ENCODE data around the gene ITK. TPM values are rescaled to one million over a fixed set of nuclear protein-coding genes. Genes with fewer than 3 reads are reported as not detected.

The ITK gene
- total RNA-seq, 4 donors from 2014 or later, result 2.0 to 17.2 (median 5.3) TPM

DNA sequence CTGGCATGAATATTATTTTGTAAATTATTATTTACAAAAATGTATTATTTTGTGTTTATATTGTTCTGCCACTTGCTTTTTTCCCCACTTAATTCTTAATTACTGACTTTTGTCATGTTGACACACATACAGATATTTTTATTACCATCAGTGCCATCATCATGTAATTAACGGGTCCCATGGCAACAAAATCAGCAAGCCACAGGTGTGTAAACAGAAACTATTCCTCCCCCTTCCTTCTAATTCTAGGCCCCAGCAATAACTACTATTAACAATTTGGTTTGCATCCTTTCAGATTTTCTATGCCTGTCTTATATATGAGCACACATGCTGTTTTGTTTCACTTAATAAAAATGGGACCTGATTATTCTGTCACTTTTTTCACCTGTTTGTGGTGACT is 114.6 kb downstream of the ITK start:
- DNase-seq (ENCODE audit: low spot score) (no peak), ATAC-seq (ENCODE audit: low FRiP score) (no peak)
- TF ChIP-seq, protein P1, sequence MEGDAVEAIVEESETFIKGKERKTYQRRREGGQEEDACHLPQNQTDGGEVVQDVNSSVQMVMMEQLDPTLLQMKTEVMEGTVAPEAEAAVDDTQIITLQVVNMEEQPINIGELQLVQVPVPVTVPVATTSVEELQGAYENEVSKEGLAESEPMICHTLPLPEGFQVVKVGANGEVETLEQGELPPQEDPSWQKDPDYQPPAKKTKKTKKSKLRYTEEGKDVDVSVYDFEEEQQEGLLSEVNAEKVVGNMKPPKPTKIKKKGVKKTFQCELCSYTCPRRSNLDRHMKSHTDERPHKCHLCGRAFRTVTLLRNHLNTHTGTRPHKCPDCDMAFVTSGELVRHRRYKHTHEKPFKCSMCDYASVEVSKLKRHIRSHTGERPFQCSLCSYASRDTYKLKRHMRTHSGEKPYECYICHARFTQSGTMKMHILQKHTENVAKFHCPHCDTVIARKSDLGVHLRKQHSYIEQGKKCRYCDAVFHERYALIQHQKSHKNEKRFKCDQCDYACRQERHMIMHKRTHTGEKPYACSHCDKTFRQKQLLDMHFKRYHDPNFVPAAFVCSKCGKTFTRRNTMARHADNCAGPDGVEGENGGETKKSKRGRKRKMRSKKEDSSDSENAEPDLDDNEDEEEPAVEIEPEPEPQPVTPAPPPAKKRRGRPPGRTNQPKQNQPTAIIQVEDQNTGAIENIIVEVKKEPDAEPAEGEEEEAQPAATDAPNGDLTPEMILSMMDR (IDR thresholded peaks at IDR 0.05), result no peak

DNA sequence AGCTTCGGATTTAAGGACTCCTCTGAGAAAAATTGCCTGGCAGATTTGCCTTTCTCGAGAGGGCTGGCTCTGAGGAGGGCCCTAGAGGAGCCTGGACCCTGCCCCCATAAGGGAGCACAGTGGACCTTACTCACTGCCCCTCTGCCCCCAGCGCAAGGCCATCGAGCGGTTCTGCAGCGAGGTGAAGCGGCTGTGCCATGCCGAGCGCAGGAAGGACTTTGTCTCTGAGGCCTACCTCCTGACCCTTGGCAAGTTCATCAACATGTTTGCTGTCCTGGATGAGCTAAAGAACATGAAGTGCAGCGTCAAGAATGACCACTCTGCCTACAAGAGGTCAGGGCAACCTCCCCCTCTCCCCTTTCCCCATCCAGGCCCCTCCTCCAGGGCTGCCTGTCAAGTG is 119.9 kb downstream of the ITK start:
- TF ChIP-seq, protein P1 (IDR thresholded peaks at IDR 0.05), result no peak
- ATAC-seq (ENCODE audit: low FRiP score) (no peak), DNase-seq (ENCODE audit: low spot score) (no peak)

DNA sequence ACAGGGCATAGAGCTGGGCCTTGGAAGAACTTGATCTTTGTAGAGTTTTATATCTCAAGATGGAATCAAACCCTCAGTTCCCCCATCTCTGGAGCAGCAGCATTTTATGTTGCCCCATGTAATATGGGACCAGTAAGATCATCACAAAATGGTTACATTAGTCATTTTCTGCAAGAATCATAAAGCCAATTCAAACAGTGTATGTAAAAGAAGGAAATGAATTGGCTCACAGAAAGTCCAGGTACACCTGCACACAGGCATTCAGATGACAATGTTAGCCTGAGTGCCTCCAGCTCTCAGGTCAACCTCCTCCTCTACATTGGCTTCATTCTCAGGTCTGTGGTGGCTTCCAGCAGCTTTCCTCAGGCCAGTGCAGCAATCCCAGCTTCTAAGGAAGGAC is 120.4 kb downstream of the ITK start:
- DNase-seq (ENCODE audit: low spot score) (no peak), ATAC-seq (ENCODE audit: low FRiP score) (no peak)
- TF ChIP-seq, protein P1 (IDR thresholded peaks at IDR 0.05), result no peak

DNA sequence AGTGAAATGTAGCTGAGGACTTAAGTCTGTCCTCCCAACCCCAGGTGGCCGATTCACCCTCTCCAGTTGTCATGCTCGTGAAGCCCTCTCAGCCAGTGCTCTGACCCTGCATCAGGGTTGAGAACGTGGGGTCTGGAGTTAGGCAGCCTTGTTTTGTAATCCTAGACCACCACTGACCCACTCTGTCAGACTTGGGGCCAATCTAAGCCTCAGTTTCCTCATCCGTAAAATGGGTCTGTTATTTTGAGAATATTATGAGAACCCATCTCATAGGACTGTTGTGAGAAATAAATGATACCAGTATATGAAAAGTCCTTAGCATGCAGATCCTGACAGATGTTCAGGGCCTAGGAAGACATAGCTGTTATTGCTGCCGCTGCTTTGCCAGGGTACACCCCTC is 122.4 kb downstream of the ITK start:
- ATAC-seq (ENCODE audit: low FRiP score) (no peak), DNase-seq (ENCODE audit: low spot score) (no peak)
- TF ChIP-seq, protein P1 (IDR thresholded peaks at IDR 0.05), result no peak

DNA sequence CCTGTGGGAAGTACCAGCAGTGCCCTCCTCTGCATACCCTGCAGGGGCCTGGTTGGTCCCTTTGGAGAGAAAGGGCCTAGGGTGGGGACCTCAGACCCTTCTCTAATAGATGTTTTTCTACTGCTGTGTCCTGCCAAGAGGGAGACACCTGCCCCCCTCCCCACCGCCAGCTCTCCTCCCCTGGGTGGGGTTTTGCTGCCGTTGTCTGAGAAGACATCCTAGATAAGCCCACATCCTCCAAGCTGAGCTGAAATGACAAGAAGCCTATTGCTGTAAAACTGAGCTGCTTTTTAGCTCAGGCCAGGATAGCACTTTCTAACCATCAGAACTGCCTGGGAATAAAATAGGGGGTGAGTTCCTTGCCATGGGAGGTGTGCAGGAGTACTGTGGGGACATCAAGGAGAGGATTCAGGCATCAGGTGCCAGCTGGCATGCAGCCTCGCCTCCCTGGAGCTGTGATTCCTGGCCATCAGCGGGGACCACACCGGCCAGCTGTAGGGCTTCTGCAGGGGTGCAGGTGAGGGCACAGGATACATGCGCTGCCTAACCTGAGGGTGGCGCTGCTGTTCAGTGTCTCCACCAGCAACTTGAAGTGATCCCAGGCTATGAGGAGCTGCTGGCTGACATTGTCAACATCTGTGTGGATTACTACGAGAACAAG is 123.2 kb downstream of the ITK start:
- TF ChIP-seq, protein P1 (IDR thresholded peaks at IDR 0.05), result no peak
- no peak for ATAC-seq (ENCODE audit: low FRiP score)
- no peak for DNase-seq (ENCODE audit: low spot score)

Other genes starting within 250 kb of the ITK start
- 1 to 10 TPM in 3 of 4 donors, under 1 TPM in 1; 0.96 to 6.0 (median 1.2) TPM for gene TIMD4, start 217.6 kb upstream of the ITK start, total RNA-seq
- 1 to 10 TPM in 2 of 4 donors, under 1 TPM in 1, not detected in 1; 0.19 to 2.2 (median 1.1) TPM for gene HAVCR1, start 121.7 kb upstream of the ITK start, total RNA-seq
- gene HAVCR2, start 71.8 kb upstream of the ITK start, total RNA-seq, result 10 to 100 TPM; 11.7 to 84.9 (median 17.1) TPM
- gene MED7, start 38.0 kb upstream of the ITK start, total RNA-seq, result 10 to 100 TPM in 1 of 4 donors, 1 to 10 TPM in 3; 7.1 to 14.5 (median 8.6) TPM
- not detected for gene GARIN3, start 14.6 kb upstream of the ITK start, total RNA-seq
- gene CYFIP2, start 85.3 kb downstream of the ITK start, total RNA-seq, result 10 to 100 TPM; 12.7 to 25.5 (median 15.8) TPM